Heart left ventricle (tissue), 13 donors: ENCODE results near the gene VSTM5.

Source experiments
- POLR2A ChIP-seq, 2 donors: fragments of 450-650 bp; IDR thresholded peaks; one replicate each; pipeline ENCODE4 v1.6.1; 2017; ENCODE audit warnings: antibody characterized with exemption in 2 of 2, mild to moderate bottlenecking in 2 of 2, moderate library complexity in 2 of 2
- TF ChIP-seq, protein P1 (sequence below), 12 donors: fragments of 200-600 bp; sonication (generic) in 4 of 12; IDR thresholded peaks; one replicate each; pipeline versions ENCODE4 v1.5.0 to v1.8.0; 2018 to 2022; ENCODE audit warnings: antibody characterized with exemption in 12 of 12, mild to moderate bottlenecking in 5 of 12
- donor health status: ischemic (EF 13 %, LVEDD 7.1; RV severe dilation, severe dysfunction).
- donor health status: DM: no; HTN: yes; CAD: no.
- donor health status: DM: no; HTN: no; CAD: no.
- donor health status: ischemic (EF 25% LVEDD 6.9; RV normal size, moderate dysfunction).
- donor health status: ischemic (EF 25% LVEDD 5.7; RV mildly dilated, moderate dysfunction).
- donor health status: ischemic (EF 35%, LVEDD 5.7; RV mildly dilated, moderate dysfunction).
- donor health status: nonischemic (EF 11% LVEDD 7.7; RV severe dilation, severe dysfunction).
- donor health status: DM: yes; HTN: yes; CAD: no.
- donor health status: PGD.
- donor health status: ischemic (EF 29% LVEDD 5.4; RV normal size, mild dysfunction).
- donor health status: nonischemic (EF 23%, LVEDD 6.1; RV moderate dilation, normal function).

DNA sequence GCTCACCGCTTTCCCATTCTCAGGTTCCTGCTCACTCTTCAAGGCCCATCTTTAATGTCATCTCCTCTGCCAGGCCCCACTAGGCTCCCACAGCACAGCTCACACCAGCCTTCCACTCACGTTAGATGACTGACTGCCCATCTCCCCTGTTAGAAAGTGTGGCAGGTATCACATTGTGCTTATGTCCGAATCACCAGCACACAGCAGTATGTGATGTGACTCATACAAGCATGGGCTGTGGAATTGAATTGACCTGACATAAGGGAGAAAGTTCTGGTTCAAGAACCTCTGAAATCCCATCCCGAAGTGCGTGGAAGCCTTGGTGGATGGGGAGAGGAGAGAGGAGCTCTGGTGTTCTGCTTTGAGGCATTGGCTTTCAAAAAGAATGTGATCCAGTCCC is 6.5 kb downstream of the VSTM5 start:
- TF ChIP-seq, protein P1, sequence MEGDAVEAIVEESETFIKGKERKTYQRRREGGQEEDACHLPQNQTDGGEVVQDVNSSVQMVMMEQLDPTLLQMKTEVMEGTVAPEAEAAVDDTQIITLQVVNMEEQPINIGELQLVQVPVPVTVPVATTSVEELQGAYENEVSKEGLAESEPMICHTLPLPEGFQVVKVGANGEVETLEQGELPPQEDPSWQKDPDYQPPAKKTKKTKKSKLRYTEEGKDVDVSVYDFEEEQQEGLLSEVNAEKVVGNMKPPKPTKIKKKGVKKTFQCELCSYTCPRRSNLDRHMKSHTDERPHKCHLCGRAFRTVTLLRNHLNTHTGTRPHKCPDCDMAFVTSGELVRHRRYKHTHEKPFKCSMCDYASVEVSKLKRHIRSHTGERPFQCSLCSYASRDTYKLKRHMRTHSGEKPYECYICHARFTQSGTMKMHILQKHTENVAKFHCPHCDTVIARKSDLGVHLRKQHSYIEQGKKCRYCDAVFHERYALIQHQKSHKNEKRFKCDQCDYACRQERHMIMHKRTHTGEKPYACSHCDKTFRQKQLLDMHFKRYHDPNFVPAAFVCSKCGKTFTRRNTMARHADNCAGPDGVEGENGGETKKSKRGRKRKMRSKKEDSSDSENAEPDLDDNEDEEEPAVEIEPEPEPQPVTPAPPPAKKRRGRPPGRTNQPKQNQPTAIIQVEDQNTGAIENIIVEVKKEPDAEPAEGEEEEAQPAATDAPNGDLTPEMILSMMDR (IDR thresholded peaks at IDR 0.05), result no peak
- TF ChIP-seq POLR2A (IDR thresholded peaks at IDR 0.05), result no peak
